Erythroblast (primary cell): ENCODE results near the gene IFT81.
"Not testable (repeated sequence)": the region's sequence is repeated elsewhere in the genome, so short reads cannot be mapped to it uniquely, and the experiment has no call there.

Experiments used
- GATA1 ChIP-seq: IDR thresholded peaks from 2 replicates; pipeline ENCODE4 v1.6.1; 2011; ENCODE audit warnings: low read depth, mild to moderate bottlenecking, control low read depth, low read length, moderate library complexity
- POLR2A ChIP-seq: IDR thresholded peaks from 2 replicates; pipeline ENCODE4 v1.6.1; 2011; ENCODE audit warnings: mild to moderate bottlenecking, low read length

GRCh38 chr12:110117210-110117609 lies 6.9 kb upstream of the IFT81 start:
- TF ChIP-seq POLR2A, GATA1: not testable (repeated sequence)
